Measurements from ENCODE around the gene SPTA1. TPM values are rescaled to one million over a fixed set of nuclear protein-coding genes. Genes with fewer than 3 reads are reported as not detected.
A peak's percentile ranks its signal among the peaks of the same experiment; 100 is the strongest.

Gene SPTA1
- total RNA-seq, 1 donor from 2014 or later, result not detected

DNA sequence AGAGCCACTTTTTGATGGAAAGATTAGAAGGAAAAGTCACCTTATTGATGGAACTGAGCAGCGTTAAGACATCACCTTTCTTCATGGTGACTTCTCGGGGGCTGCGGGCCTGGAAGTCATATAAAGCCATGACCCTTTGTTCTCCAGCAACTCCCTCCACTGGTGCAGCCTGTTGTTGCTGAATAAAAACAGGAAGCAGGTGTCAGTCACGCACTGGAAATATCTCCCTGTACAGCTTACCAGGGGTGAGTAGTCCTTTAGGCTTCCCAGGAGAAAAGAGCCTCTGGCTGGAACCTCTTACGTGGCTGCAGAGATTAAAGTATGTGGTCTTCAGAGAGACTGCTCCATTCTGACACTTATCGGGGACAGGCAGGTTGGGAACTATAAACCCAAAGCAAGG, 31.9 kb downstream of the SPTA1 start:
- Histone ChIP-seq H3K4me1 (no peaks in the 10 kb centered on the region), H3K4me3 (no peak overlapping the region), H3K27ac (no peak overlapping the region), H3K27me3 (no peaks in the 10 kb centered on the region), H3K36me3 (no peaks in the 10 kb centered on the region), H3K9me3 (no peaks in the 10 kb centered on the region)
- intact Hi-C loops (cut with DNase I), result no loop called here
- DNase-seq (no peak), ATAC-seq (peak; percentile 34)
- TF ChIP-seq, protein P1, sequence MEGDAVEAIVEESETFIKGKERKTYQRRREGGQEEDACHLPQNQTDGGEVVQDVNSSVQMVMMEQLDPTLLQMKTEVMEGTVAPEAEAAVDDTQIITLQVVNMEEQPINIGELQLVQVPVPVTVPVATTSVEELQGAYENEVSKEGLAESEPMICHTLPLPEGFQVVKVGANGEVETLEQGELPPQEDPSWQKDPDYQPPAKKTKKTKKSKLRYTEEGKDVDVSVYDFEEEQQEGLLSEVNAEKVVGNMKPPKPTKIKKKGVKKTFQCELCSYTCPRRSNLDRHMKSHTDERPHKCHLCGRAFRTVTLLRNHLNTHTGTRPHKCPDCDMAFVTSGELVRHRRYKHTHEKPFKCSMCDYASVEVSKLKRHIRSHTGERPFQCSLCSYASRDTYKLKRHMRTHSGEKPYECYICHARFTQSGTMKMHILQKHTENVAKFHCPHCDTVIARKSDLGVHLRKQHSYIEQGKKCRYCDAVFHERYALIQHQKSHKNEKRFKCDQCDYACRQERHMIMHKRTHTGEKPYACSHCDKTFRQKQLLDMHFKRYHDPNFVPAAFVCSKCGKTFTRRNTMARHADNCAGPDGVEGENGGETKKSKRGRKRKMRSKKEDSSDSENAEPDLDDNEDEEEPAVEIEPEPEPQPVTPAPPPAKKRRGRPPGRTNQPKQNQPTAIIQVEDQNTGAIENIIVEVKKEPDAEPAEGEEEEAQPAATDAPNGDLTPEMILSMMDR (IDR thresholded peaks at IDR 0.05), result no peak

DNA sequence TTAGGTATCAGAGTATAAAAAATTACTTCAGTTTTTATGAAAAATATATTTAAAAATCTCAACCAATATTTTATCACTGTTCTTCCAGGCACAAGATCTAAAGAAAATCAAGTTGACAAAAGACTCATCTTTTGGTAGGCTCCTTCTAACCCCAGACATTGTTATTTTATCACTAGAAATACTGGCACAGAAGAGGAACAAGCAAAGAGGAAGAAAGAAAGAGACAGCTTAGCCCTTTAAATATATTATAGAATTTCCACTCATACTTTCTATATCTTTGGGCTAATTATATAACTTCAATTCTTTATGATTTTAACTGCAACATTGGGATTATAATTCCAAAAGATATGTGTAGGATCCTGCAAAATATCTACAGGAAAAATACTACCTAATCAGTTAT, 32.4 kb downstream of the SPTA1 start:
- Histone ChIP-seq H3K27ac (no peak overlapping the region), H3K27me3 (no peaks in the 10 kb centered on the region), H3K4me3 (no peak overlapping the region), H3K4me1 (no peaks in the 10 kb centered on the region), H3K9me3 (no peaks in the 10 kb centered on the region), H3K36me3 (no peaks in the 10 kb centered on the region)
- DNase-seq (no peak), ATAC-seq (no peak)
- intact Hi-C loops (cut with DNase I), result no loop called here
- TF ChIP-seq, protein P1 (IDR thresholded peaks at IDR 0.05), result no peak

DNA sequence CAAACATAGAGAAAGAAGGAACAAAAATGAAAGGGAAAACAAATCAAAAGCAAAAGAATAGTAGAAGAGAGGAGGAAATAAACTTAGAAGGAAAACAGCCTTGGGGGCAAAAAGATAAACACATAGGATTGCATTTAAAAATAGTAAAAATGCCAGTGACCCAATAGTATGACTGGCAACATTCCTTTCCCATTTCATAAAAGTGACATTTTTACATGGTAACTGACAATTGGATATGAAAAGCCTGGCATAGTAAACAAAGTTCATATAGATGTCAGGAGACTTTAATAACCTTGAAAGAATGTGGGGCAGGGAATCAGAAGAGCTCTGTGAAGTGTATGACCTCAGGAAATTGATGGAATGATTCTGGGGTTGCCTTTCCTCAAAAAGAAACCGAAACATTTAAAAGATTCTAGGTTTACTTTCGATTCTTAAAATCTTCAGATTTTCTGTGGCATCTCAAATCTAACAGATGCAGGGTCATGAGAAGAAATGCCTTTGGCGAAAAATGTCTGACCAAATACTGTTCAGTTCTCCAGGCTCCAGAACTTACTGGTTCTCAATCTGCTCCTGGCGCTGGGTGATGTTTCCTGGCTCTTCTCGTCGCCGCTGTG, 33.7 kb downstream of the SPTA1 start:
- DNase-seq (no peak), ATAC-seq (no peak)
- Histone ChIP-seq H3K4me1 (no peaks in the 10 kb centered on the region), H3K36me3 (no peaks in the 10 kb centered on the region), H3K9me3 (no peaks in the 10 kb centered on the region), H3K4me3 (no peak overlapping the region), H3K27ac (no peak overlapping the region), H3K27me3 (no peaks in the 10 kb centered on the region)
- intact Hi-C loops (cut with DNase I), result no loop called here
- TF ChIP-seq, protein P1 (IDR thresholded peaks at IDR 0.05), result no peak

DNA sequence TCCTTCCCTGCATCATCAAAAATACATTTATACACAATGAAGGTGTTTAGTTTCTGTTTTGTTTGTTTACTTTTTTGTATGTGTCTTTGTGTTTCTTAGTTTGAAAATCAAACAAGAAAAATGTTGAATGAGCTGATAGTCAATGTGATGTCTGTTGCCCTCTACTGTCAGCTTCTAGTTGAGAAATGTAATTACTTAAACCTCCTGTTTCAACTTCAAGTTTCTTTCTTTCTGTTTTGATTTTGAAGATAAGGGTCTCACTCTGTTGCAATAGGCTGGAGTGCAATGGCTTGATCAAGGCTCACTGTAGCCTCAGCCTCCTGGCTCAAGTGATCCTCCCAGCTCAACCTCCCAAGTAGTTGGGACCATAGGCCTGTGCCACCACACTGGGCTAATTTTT, 37.5 kb downstream of the SPTA1 start:
- Histone ChIP-seq H3K9me3 (no peaks in the 10 kb centered on the region), H3K27me3 (no peaks in the 10 kb centered on the region), H3K4me1 (no peaks in the 10 kb centered on the region), H3K27ac (no peak overlapping the region), H3K36me3 (no peaks in the 10 kb centered on the region), H3K4me3 (no peak overlapping the region)
- TF ChIP-seq, protein P1 (IDR thresholded peaks at IDR 0.05), result no peak
- intact Hi-C loops (cut with DNase I), result no loop called here
- DNase-seq (no peak), ATAC-seq (no peak)

DNA sequence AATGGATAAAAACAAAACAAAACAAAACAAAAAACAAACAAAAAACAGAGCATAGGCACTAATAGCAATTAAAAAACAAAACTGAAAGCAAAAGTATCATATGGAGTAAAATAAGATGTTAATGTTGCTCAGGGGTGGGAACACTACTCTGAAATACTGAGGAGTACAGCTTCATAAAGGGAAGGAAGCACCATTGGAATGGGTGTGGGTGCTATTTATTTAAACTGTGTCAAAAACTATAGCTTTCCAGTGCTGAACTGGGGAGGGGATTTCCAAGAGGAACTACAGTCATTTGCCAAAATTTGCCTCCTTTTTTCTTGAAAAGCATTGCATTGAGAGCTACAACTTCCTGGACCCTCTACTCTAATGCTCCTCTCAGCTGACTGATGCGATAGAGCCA, 40.0 kb downstream of the SPTA1 start:
- intact Hi-C loops (cut with DNase I), result no loop called here
- Histone ChIP-seq H3K36me3 (no peaks in the 10 kb centered on the region), H3K27me3 (no peaks in the 10 kb centered on the region), H3K4me1 (no peaks in the 10 kb centered on the region), H3K4me3 (no peak overlapping the region), H3K27ac (no peak overlapping the region), H3K9me3 (no peaks in the 10 kb centered on the region)
- TF ChIP-seq, protein P1 (IDR thresholded peaks at IDR 0.05), result no peak
- peak; percentile 39 for ATAC-seq
- DNase-seq, result no peak

DNA sequence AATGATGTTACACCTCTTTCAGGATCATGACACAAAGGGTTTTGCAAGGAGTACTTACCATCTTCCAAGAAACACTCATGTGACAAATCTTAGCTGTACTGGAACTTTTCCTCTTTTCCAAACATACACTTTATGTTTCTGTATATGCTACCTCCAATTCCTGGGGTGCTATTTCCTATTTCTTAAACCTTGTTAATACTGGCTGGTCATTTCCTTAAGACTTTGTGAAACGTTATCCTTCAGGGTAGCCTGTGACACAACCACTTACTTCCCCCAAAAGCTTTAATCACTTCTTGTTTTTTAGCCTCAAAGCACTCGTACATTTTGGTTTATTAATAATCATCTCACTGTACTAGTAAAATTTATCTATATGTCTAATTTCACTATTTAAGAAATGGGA, 42.1 kb downstream of the SPTA1 start:
- TF ChIP-seq, protein P1 (IDR thresholded peaks at IDR 0.05), result no peak
- Histone ChIP-seq H3K27ac (no peak overlapping the region), H3K27me3 (no peaks in the 10 kb centered on the region), H3K4me3 (no peak overlapping the region), H3K9me3 (no peaks in the 10 kb centered on the region), H3K4me1 (no peaks in the 10 kb centered on the region), H3K36me3 (no peaks in the 10 kb centered on the region)
- DNase-seq (no peak), ATAC-seq (peak; percentile 60)
- intact Hi-C loops (cut with DNase I), result no loop called here

Data from upper lobe of right lung (tissue), 1 donor.